Gastrocnemius medialis (tissue), 4 donors: ENCODE results near the gene AHSA1.

Experiments used
- POLR2A ChIP-seq, 2 donors: fragments of 450-650 bp; IDR thresholded peaks; one replicate each; pipeline ENCODE4 v1.6.1; 2017; ENCODE audit warnings: antibody characterized with exemption in 2 of 2, mild to moderate bottlenecking in 2 of 2, moderate library complexity in 2 of 2
- TF ChIP-seq, protein P1 (sequence below), 5 experiments: fragments of 450-650 bp in 3 of 5; fragments of 200-600 bp in 2 of 5; sonication (generic) in 2 of 5; IDR thresholded peaks in 4 of 5; conservative IDR thresholded peaks in 1 of 5; 1 replicate in 4 of 5; 2 replicates in 1 of 5; pipeline ENCODE4 v1.5.1; 2016 to 2019; ENCODE audit warnings: antibody characterized with exemption in 5 of 5, mild to moderate bottlenecking in 3 of 5, moderate library complexity in 3 of 5

GRCh38 chr14:77442196-77442595, 15.7 kb upstream of the AHSA1 start:
- TF ChIP-seq, protein P1, sequence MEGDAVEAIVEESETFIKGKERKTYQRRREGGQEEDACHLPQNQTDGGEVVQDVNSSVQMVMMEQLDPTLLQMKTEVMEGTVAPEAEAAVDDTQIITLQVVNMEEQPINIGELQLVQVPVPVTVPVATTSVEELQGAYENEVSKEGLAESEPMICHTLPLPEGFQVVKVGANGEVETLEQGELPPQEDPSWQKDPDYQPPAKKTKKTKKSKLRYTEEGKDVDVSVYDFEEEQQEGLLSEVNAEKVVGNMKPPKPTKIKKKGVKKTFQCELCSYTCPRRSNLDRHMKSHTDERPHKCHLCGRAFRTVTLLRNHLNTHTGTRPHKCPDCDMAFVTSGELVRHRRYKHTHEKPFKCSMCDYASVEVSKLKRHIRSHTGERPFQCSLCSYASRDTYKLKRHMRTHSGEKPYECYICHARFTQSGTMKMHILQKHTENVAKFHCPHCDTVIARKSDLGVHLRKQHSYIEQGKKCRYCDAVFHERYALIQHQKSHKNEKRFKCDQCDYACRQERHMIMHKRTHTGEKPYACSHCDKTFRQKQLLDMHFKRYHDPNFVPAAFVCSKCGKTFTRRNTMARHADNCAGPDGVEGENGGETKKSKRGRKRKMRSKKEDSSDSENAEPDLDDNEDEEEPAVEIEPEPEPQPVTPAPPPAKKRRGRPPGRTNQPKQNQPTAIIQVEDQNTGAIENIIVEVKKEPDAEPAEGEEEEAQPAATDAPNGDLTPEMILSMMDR (IDR thresholded peaks at IDR 0.05 in 4 of 5, conservative IDR thresholded peaks at IDR 0.05 in 1 of 5): no peak
- no peak for TF ChIP-seq POLR2A (IDR thresholded peaks at IDR 0.05)
